IPS DF 4.7 (cell line): Measurements from ENCODE around the gene GNB1.
"Not testable (repeated sequence)": the region's sequence is repeated elsewhere in the genome, so short reads cannot be mapped to it uniquely, and the experiment has no call there.

Source experiments
- DNase-seq: peaks from one replicate; pipeline ENCODE4 v3.0.0-alpha.2; 2013; ENCODE audit warnings: low spot score; ENCODE audit errors: extremely low read depth

The GNB1 gene

GRCh38 chr1:1892079-1892762 lies 1.3 kb upstream of the GNB1 start:
- no peak for DNase-seq

- no peak for DNase-seq
These were observed 627 bp upstream of the GNB1 start for GRCh38 chr1:1891349-1892078.

GRCh38 chr1:1889847-1890505 lies 911 bp downstream of the GNB1 start:
- no peak for DNase-seq

GRCh38 chr1:1889090-1889750 lies 1.7 kb downstream of the GNB1 start:
- DNase-seq = no peak

- not testable (repeated sequence) for DNase-seq
These were observed 7.0 kb downstream of the GNB1 start for GRCh38 chr1:1883890-1884289.

- no peak for DNase-seq
These were observed 7.6 kb downstream of the GNB1 start for GRCh38 chr1:1883092-1883873.

- DNase-seq = no peak
These were observed 9.2 kb downstream of the GNB1 start for GRCh38 chr1:1881727-1882126.

- DNase-seq = no peak
These were observed 10.1 kb downstream of the GNB1 start for GRCh38 chr1:1880617-1881312.

- DNase-seq = no peak
These were observed 10.9 kb downstream of the GNB1 start for GRCh38 chr1:1879942-1880341.

- DNase-seq = no peak
These were observed 12.9 kb downstream of the GNB1 start for GRCh38 chr1:1877865-1878436.

GRCh38 chr1:1876335-1876930 lies 14.5 kb downstream of the GNB1 start:
- no peak for DNase-seq

GRCh38 chr1:1875932-1876331 lies 15.0 kb downstream of the GNB1 start:
- DNase-seq = no peak

GRCh38 chr1:1874901-1875300 lies 16.0 kb downstream of the GNB1 start:
- no peak for DNase-seq

GRCh38 chr1:1873186-1873585 lies 17.7 kb downstream of the GNB1 start:
- DNase-seq = no peak

GRCh38 chr1:1872329-1872994 lies 18.4 kb downstream of the GNB1 start:
- DNase-seq = no peak

GRCh38 chr1:1869469-1869868 lies 21.4 kb downstream of the GNB1 start:
- DNase-seq = no peak

GRCh38 chr1:1867164-1867563 lies 23.7 kb downstream of the GNB1 start:
- no peak for DNase-seq

GRCh38 chr1:1862905-1863547 lies 27.9 kb downstream of the GNB1 start:
- no peak for DNase-seq
